HG02938 (cell line): Measurements from ENCODE around the gene DSP.

Experiments used
- ATAC-seq: cut with Tn5 transposase; IDR thresholded peaks from one replicate; pipeline ENCODE4 v1.9.1; 2021; ENCODE audit warnings: mild to moderate bottlenecking, moderate library complexity; ENCODE audit not compliant: unreplicated experiment

The DSP gene

DNA sequence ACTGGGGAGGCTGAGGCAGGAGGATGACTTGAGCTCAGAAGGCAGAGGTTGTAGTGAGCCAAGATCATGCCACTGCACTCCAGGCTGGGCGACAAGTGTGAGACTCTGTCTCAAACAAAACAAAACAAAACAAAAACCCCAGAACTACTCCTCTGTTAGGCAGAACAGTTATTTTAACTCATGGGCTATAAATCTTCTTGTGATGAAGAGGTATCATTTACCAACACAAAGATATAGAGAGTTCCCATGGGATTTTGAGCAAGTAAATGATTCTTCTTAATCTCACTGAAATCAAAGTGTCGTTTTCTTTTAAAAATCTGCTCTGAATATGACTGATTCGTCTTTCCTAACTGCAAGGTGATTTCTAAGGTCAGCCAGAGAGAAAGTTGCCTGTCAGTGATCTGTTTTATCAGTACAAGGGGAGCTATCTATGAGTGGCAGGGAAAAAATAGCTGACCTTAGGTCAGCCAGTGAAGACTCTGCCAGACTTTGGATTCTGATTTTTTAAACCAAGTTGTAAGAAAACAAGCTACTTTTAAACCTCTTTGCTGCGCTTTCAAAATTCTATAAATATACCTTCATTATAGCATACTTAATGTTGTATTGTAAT, 3.8 kb upstream of the DSP start:
- no peak for ATAC-seq

DNA sequence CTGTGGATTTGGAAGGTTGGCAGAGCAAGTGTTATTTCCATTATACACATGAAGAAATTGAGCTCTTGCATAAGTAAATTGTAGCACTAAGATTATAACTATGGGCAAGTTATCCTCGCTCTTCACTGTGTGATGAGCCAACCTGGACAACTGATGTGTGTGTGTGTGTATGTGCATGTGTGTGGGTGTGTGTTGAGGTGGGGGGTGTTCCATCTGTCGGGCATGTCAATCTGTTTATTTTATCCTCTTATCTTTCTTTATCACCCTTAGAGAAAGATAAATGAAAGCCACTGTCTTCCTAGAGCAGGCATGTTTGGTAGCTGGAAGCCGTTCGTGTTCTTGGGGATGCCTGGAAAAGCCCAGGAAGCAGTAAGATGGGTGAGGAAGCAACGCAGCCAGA, 3.0 kb upstream of the DSP start:
- no peak for ATAC-seq

DNA sequence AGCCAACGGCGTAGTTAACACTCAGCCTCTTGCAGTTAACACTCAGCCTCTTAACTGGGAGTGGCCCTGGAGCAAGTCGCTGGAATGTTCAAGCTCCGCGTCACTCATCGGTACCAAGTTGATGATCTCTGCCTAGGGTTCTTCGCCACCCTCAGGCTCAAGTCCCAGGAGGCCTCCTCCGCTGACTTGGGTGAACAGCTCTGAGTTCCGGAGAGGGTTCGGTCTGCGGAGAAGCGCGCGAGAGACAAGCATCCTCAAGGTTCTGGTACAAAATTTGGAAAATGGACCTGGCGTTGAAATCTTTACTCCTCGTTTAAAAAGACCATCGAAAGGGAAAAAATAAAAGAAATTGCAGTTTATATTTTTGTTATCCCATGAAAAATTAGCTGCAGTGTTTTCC, 876 bp upstream of the DSP start:
- no peak for ATAC-seq

DNA sequence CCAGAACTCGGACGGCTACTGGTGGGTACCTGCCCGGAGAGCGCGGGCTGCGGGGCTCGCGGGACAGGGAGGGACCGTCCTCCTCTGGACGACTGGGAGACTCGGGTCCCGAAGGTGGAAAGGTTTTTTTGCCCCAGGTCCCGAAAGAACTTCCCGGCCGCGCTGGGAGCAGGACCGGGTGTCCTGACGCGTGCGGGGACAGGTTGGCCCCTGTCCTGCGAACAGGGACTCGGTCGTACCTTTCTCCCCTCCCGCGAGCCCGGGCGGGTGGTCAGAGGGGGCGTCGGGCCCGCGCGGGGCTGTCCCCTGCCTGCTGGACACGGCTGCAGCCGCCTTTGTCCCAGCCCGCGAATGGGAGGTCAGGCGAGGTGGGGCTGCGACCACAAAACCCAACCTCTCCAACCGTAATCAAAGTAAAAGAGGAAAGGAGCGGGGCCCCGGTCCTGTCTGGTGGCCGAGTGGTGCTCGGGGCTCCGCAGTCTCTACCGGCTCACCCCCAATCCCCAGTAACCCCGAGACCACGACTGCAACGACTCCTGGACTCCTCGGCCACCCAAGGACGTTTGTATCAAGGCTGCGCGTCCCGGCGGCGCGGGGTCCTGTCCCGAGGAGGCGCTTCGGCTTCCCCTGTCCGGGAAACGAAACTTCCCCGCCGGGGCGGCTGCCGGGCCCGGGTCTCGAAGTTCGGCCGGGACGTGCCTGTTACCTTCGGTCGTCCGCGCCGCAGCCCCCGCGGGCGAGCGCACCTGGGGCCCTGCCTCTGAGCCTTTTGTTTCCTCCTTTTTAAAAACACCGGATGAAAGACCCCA, 798 bp downstream of the DSP start:
- ATAC-seq = no peak

DNA sequence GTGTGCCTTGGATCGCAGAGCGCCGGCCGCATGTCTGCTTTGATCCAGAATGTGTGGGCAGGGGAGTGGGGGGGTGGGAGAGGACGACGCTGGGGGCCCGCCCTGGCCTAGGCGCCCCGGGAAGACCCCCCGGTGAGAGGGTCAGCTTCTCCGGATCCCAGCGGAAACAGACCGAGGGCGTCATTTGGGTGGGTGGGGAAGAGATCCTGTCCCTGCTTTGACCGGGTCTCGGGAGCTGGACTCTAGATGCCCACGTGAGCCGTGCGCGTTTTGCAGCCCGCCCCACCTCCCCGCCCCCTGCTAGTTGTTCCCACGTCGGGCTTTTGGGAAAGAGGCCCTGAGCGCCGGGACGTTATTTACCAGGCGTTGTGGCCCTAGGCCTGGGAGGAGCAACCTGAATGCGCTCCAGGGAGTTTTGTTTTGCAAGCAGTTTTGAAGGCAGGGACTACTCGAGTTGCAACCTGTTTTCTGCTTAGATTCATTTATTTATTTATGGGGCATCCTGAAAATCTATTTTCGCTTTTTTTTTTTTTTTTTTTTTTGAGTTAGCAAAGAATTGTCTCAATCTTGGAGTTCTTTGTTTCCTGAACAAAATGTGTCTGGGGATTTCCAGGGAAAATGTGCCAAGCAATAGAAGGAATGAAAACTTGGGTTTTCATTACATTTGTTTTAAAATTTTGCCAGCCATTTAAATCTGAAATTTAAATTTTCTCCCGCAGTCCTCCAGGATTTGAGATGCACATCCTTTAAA, 1.6 kb downstream of the DSP start:
- no peak for ATAC-seq

DNA sequence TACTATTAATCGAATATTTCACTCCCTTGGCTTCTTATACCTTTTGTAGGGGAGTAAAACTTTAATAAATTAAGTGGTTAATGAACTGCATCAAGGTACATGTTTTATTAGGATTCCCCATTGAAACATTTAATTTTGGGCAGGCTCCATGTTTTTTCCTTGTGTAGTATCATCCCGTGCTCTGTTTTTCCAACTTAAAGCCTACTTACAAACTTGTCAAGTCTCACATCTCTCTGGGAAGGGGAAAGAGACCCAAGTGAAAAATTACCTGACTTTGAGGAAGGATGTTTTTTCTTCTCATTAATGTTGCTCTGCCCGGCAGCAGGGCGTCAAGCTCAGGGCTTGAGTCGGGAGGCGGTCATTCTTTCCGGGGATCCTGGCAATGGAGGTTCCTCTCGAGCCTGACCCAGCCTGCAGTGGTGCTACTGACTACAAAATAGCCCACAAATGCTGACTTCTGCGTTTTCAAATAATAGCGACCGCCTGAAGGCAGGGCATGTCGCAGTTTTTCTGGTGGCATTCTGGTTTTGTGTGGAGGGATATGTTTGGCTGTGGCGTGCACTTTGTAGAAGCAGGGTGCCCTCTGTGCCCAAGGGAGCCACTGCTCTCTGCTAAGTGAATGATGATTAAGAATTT, 2.4 kb downstream of the DSP start:
- ATAC-seq = no peak

DNA sequence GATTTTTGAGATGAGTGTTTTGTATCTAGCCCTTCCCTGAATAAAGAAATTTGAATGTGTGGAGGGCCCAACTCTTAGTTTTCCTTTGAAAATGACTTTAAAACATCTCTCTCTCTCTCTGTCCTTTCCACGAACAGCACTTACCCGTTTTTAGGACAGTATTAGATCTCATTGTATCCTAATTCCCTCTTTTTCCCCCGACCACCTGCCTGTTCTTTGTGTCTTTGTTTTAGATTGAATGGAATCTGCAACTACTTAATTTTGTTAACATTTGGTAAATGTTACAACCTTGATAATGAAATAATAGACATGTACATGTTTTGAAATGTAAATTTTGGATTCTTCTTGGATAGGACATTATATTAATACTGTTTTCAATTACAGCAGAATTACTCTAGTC, 3.1 kb downstream of the DSP start:
- ATAC-seq = no peak

DNA sequence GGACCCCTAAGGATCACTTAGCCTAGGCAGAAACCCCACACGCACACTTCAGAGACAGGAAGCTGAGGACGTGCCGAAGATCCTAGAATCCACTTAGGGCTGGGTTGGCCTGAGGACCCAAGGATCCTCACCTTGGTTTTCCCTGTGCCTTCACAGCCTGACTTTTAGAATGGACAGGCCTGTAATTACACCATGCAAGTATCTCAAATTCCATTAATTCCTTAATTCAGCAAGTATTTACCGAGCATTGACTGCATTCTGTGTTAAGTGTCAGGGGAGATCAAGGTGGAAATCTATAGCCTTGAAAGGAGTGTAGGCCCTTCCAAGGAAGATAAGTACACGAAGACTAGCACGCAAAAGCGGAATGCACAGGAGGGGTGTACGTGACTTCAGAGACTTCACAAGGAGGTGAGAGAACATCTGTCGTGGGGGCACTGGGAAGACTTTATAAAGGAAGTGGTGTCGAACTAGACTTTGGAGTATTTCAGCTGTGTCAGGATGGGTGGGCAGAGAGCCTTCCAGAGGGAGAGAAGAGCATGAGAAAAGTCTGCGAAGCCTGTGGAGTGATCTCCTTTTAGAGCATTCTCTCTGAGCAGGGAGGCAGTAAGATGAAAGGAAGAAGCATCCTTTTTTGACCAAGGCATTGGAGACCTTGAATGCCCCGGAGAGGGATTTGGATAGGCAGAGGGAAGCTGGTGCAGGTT, 4.0 kb downstream of the DSP start:
- ATAC-seq = no peak

DNA sequence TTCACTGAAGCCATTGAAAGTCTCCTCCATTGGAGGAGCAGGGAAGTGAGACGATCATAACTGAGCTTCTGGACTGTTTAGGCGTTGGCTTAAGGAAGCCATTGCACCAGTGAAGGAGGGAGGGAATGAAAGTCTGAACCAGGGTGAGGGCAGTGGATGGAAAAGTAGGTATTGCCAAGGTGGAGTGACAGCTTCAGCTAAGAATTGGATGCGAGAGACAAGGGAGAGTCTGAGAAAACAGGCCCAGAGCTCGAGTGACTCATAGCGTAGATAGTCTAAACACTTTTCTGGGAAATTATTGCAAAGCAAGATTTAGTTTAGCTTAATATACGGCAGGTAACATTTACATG, 4.5 kb downstream of the DSP start:
- ATAC-seq = no peak

DNA sequence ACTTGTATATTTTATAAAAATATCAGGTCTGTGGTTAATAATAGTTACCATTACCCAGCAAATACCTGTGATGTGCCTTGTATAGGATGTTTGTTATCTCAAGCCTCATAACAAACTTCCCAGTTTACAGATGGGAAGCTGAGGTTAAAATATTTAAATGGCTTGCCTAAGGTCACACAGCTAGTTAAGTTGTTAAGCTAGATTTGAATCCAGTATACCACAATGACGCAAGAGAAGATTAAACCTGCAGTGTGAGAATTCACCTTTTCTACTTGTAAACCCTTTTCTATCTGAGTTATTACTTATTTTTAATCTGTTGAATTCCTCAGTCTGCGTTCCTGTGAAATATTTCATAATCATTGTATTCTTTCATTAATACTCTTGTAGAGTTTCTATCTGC, 4.9 kb downstream of the DSP start:
- ATAC-seq = no peak

DNA sequence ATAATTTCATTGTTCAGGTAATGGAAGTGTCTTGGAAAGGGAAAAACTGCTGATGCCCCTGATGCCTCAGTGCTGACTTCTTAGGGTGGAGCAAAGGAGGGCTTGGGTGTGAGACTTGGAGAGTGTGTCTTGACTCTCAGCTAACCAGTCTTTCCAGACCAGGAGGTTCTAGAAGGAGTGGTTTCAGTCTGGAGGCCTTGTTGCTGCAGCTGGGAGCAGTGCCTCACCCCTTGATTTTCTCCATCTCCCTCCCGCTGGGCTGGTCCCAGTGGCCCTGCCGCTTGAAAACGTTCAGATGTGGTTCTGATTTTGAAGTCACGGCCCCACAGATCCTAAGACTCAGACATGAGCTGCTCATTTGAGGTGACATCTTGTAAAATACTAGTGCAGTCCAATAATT, 5.4 kb downstream of the DSP start:
- no peak for ATAC-seq

DNA sequence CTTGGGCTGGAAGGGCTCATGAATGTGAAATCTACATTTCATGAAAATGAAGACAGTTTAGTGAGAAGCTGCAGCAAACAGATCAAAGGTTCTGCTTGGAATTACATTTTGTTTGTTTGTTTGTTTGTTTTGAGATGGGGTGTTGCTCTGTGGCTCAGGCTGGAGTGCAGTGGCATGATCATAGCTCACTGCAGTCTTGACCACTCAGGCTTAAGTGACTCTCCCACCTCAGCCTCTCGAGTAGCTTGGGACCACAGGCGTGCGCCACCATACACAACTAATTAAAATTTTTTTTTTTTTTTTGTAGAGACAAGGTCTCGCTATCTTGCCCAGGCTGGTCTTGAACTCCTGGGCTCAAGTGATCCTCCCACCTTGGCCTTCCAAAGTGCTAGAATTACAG, 5.8 kb downstream of the DSP start:
- ATAC-seq = no peak

DNA sequence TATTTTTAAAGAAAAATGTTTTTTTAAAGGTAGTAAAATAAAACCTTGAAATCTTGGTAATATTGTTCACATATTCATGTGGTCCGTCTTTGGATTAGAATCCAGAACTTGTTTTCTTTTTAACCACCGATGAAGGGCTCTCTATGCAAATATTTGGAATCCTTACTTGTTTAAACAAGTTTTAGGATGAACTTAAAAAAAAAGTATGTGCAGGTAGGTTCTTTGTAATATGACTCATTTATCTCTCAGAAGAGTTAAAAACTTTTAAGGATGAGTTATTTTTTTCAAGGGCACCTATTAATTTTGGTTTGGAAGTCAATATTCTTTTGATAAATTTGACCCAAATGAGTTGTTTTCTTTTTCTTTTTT, 8.9 kb downstream of the DSP start:
- no peak for ATAC-seq

DNA sequence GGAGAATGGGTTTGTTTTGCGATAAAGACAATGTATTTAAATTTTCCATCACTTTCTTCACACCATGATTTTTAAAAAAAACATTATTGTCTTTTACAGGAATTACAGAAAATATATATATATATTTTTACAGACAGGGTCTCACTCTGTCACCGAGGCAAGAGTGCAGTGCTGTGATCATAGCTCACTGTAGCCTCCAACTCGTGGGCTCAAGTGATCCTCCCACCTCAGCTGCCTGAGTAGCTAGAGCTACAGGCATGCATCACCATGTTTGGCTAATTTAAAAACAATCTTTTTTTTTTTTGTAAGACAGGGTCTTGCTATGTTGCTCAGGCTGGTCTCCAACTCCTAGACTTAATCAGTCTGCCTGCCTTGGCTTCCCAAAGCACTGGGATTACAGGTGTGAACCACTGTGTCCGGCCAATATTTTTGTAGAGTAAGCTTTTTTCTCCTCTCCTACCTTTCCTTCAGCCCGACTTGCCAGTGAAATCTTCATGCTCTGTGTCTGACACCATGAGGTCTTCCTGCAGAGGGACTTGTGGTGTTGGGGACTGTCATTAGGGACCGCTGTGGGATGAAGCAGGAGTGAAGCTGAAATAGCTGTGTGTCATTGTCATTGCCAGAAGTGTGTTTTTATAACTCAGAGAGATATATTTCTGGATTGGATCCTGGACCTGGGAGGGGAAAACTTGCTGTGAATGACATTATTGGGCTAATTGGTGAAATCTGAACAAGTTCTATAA, 13.2 kb downstream of the DSP start:
- ATAC-seq = no peak

DNA sequence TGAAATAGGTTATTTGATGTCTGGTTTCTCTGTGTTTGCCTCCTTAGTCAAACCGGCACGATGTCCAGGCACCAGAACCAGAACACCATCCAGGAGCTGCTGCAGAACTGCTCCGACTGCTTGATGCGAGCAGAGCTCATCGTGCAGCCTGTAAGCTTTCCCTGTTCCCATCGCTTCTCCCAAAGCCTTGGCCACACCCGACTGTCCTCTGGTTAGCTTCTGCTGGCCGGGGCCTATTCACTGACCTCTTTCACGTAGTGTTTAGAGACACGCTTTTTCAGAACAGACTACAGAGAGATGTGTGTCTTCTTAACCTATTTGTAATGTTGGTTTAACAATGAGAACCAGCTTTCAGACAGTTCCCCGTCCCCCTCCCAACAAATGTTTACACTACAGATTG, 14.2 kb downstream of the DSP start:
- no peak for ATAC-seq

DNA sequence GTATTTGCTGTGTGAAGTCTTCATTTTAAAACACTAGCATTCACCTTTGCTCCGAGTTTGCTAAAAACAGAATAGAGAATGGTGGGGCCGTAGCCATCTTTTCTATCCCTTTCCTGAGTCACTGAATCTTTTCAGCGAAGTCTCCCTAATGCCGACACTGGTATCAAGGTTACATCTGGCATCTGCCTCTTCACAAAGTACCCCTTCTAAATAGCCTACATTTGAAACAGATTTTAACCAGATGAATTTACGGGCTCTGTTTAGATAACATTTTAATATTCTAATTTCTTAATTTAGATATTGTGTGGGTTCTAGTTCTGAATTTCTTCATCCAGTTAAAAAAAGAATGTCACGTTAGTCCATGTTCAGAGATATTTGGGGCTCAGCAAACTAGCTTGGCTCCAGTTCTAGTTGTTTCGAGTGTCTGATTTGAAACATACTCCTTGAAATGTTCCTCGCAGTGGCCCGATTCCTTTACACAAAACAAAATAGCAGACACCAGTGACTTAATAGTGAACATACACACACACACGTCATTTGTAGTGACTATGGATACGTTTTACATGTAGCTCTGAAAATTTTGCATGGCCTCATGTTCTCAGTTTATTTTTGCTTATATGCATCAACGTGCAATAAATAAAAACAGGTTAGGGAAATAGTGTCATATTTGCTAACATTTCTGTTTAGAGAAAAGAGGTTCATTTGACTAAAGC, 15.1 kb downstream of the DSP start:
- ATAC-seq = no peak

DNA sequence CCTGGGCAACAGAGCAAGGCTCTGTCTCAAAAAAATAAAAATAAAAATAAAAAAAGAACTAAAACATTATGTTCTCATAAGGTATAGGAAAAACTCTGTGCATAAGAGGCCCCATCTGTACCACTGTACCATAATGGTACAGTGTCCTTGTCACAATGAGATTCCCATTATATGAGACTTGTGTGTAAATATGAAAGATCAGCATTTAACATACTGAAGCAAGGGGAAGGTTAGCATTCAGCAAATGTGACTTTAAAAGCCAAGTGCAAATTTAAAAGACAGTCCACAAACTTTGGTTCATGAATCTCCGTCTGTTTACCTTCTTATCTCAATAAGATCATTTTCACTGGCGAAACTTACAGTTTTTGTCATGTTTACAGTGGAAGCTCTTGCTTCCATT, 16.2 kb downstream of the DSP start:
- no peak for ATAC-seq

DNA sequence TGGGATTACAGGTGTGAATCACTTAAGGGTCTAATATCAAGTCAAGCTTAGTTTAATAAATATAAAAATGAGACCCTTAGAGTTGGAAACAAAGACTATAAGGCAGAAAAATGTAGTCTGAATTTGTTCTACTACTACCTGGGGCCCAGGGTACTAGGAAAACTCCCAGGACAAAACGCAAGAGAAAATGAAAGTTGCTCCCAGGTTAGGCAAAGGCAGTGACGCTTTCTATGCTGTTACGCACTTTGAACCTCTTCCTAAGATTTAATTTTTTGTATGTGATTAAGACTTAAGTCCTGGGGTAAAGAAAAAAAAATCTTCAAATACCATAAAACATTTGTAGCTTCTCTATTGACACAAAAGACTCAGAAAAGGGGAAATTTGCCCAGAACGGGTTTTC, 17.3 kb downstream of the DSP start:
- no peak for ATAC-seq

DNA sequence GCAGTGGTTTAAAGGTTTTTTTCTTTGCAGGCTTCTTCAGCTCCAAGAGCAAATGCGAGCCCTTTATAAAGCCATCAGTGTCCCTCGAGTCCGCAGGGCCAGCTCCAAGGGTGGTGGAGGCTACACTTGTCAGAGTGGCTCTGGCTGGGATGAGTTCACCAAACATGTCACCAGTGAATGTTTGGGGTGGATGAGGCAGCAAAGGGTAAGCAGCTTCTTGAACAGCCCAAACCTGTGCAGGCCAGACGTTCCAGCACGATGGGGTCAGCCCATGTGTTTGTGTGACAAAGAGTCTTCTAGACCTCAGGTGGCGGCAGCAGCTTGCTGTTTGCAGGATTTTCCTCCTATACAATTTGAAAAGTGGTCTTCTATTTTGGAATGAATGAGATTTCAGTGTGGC, 17.7 kb downstream of the DSP start:
- ATAC-seq = no peak
